ENCODE measurements around the gene LRRC17. TPM values are rescaled to one million over a fixed set of nuclear protein-coding genes. Genes with fewer than 3 reads are reported as not detected.

LRRC17 gene
- total RNA-seq, 3 donors from 2014 or later, result 1.3 to 1.9 (median 1.3) TPM

DNA sequence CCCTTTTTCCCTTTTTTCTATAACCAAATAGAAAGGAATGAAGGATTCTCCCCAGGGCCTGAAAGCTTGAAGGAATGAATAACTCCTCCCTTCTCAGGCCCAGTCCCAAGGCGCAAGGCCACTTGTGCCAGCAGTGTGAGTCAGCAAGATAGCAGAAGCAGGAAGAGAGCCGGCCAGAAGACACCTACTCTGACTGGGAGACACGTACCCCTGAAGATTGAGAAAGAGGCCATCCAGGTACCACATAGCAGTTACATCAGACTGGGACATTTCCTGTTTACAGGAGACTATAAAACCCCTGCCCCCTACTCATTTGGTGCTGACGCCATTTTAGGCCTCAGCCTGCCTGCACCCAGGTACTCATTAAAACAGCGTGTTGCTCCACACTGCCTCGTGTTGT is 65.5 kb downstream of the LRRC17 start:
- no peaks in the 10 kb centered on the region for H3K9me3 ChIP-seq
- DNase-seq, result no peak
- TF ChIP-seq, protein P1, sequence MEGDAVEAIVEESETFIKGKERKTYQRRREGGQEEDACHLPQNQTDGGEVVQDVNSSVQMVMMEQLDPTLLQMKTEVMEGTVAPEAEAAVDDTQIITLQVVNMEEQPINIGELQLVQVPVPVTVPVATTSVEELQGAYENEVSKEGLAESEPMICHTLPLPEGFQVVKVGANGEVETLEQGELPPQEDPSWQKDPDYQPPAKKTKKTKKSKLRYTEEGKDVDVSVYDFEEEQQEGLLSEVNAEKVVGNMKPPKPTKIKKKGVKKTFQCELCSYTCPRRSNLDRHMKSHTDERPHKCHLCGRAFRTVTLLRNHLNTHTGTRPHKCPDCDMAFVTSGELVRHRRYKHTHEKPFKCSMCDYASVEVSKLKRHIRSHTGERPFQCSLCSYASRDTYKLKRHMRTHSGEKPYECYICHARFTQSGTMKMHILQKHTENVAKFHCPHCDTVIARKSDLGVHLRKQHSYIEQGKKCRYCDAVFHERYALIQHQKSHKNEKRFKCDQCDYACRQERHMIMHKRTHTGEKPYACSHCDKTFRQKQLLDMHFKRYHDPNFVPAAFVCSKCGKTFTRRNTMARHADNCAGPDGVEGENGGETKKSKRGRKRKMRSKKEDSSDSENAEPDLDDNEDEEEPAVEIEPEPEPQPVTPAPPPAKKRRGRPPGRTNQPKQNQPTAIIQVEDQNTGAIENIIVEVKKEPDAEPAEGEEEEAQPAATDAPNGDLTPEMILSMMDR (IDR thresholded peaks at IDR 0.05), result no peak
- no peaks in the 10 kb centered on the region for H3K36me3 ChIP-seq (ENCODE audit: low read depth)
- intact Hi-C loops (cut with DNase I, micrococcal nuclease), result no loop called here
- H3K4me3 ChIP-seq, result no peak overlapping the region
- H3K4me1 ChIP-seq (ENCODE audit: low read depth), result no peaks in the 10 kb centered on the region
- ATAC-seq, result no peak

DNA sequence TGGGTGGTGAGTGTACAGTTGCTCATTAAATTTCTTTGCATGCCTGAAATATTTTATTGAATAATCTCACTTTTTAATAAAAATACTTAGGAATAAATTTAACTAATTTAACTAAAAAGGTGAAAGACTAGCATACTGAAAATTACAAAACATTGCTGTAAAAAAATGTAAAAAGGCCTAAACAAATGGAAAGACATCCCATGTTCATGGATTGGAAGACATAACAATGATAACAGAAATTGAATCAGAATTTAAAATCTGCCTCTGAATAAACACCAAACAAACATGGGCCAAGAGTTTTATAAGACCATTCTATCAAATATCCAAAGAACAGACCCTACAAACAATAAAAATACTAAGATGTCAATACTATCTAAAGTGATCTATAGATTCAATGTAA is 66.9 kb downstream of the LRRC17 start:
- no peak for ATAC-seq
- intact Hi-C loops (cut with DNase I, micrococcal nuclease), result no loop called here

GRCh38 chr7:102981451-102981850 is 68.7 kb downstream of the LRRC17 start:
- TF ChIP-seq, protein P1 (IDR thresholded peaks at IDR 0.05), result no peak
- intact Hi-C loops (cut with DNase I, micrococcal nuclease), result no loop called here
- ATAC-seq (no peak), DNase-seq (no peak)
- Histone ChIP-seq H3K36me3 (ENCODE audit: low read depth) (no peaks in the 10 kb centered on the region), H3K4me1 (ENCODE audit: low read depth) (no peaks in the 10 kb centered on the region), H3K9me3 (no peaks in the 10 kb centered on the region), H3K4me3 (no peak overlapping the region)

More for the DNA sequence above, 66.9 kb downstream of the LRRC17 start:
- TF ChIP-seq, protein P1 (IDR thresholded peaks at IDR 0.05), result no peak
- Histone ChIP-seq H3K9me3 (no peaks in the 10 kb centered on the region), H3K36me3 (ENCODE audit: low read depth) (no peaks in the 10 kb centered on the region), H3K4me3 (no peak overlapping the region), H3K4me1 (ENCODE audit: low read depth) (no peaks in the 10 kb centered on the region)
- no peak for DNase-seq

DNA sequence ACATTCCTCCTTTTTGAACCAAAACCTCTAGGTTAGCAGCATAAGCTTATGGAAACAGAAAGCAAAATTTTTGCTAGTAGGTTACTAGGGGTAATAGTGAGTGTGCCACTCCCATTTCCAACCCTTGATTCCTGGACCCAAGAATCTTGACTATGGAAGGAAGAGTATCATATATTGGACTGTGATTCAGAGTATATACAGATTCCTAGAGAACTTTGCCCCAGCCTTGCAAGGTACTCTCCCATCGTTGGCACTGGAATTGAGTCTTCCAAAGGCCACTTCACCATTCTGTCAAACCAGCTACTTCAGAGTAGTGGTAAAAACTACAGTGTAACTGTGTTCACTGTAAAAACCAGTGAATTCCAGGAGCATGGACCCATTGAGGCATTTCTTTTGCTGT is 69.4 kb downstream of the LRRC17 start:
- intact Hi-C loops (cut with DNase I, micrococcal nuclease), result no loop called here
- Histone ChIP-seq H3K4me3 (no peak overlapping the region), H3K9me3 (no peaks in the 10 kb centered on the region), H3K36me3 (ENCODE audit: low read depth) (no peaks in the 10 kb centered on the region), H3K4me1 (ENCODE audit: low read depth) (no peaks in the 10 kb centered on the region)
- ATAC-seq, result peak; percentile 96
- DNase-seq, result no peak
- TF ChIP-seq, protein P1 (IDR thresholded peaks at IDR 0.05), result no peak

GRCh38 chr7:102983602-102984001 is 70.8 kb downstream of the LRRC17 start:
- no peak for DNase-seq
- no peaks in the 10 kb centered on the region for H3K36me3 ChIP-seq (ENCODE audit: low read depth)
- H3K9me3 ChIP-seq, result no peaks in the 10 kb centered on the region
- H3K4me1 ChIP-seq (ENCODE audit: low read depth), result no peaks in the 10 kb centered on the region
- no peak for ATAC-seq
- TF ChIP-seq, protein P1 (IDR thresholded peaks at IDR 0.05), result no peak
- no peak overlapping the region for H3K4me3 ChIP-seq
- intact Hi-C loops (cut with DNase I, micrococcal nuclease), result no loop called here

DNA sequence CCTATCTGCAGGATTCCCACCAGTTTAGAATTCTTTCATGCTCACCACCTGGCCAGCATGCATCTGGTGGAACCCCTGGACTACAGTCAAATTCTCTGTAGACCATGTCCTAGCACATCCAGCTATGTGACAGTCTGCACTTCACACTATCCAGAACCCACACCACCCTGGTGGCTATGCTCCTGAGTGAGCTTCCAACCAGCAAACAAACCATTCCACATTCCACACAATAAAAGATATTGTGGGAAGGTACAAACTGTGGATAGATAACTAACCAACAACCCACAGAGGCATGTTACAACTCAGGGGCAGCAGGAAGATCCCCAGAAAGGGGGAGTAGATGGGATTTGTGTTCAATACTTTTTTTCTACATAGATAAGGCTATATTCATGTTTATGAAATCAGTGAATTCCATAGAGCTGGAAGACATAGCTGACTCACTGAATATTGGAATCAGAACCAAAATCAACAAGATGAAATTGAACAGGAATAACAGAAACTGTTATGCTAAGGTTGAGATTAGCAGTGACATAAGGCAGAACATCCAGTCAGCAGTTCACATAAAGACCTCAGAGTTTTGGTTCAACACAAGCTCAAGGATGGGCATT is 72.5 kb downstream of the LRRC17 start:
- no peaks in the 10 kb centered on the region for H3K36me3 ChIP-seq (ENCODE audit: low read depth)
- TF ChIP-seq, protein P1 (IDR thresholded peaks at IDR 0.05), result no peak
- H3K4me3 ChIP-seq, result no peak overlapping the region
- intact Hi-C loops (cut with DNase I, micrococcal nuclease), result no loop called here
- ATAC-seq, result no peak
- H3K4me1 ChIP-seq (ENCODE audit: low read depth), result no peaks in the 10 kb centered on the region
- DNase-seq, result no peak
- H3K9me3 ChIP-seq, result no peaks in the 10 kb centered on the region

Data from mucosa of descending colon (tissue), 3 donors.